Activated CD8-positive, alpha-beta T cell treated with anti-CD3 and anti-CD28 coated beads, Interleukin-2, amount 10 ng/mL, durations not matched to agents 7 days and 5 days (primary cell): ENCODE results near the gene RAI1. TPM values are rescaled to one million over a fixed set of nuclear protein-coding genes. Genes with fewer than 3 reads are reported as not detected.

Experiments used
- ATAC-seq: fragments of 150-1000 bp; cut with Tn5 transposase; one replicate; pipeline ENCODE4 v1.10.0; 2021; ENCODE audit warnings: moderate library complexity
- CTCF ChIA-PET: fragments of 350-600 bp; sonication (Branson Sonifier 250); formaldehyde crosslinking; loops from one replicate; lab custom pipeline; 2021; ENCODE audit warnings: antibody characterized with exemption; lab: Charles Lee
- POLR2A ChIA-PET: fragments of 350-600 bp; sonication (Branson Sonifier 250); formaldehyde crosslinking; loops from one replicate; lab custom pipeline; 2021; ENCODE audit warnings: antibody characterized with exemption; lab: Charles Lee
- DNase-seq: peaks from one replicate; pipeline ENCODE4 v3.0.0-alpha.2; 2020
- H3K27ac Mint-ChIP-seq: one replicate; pipeline ENCODE4 v1.8.0; 2021; ENCODE audit warnings: mild to moderate bottlenecking, mixed read lengths
- H3K27me3 Mint-ChIP-seq: one replicate; pipeline ENCODE4 v1.8.0; 2021; ENCODE audit warnings: low read depth, mixed read lengths
- H3K36me3 Mint-ChIP-seq: one replicate; pipeline ENCODE4 v1.8.0; 2021; ENCODE audit warnings: low read depth, mixed read lengths
- H3K4me1 Mint-ChIP-seq: one replicate; pipeline ENCODE4 v1.8.0; 2021; ENCODE audit warnings: low read depth, mixed read lengths
- H3K4me3 Mint-ChIP-seq: one replicate; pipeline ENCODE4 v1.8.0; 2021; ENCODE audit warnings: mild to moderate bottlenecking, mixed read lengths
- H3K9me3 Mint-ChIP-seq: one replicate; pipeline ENCODE4 v1.8.0; 2022; ENCODE audit warnings: mixed read lengths; ENCODE audit not compliant: insufficient read depth
- total RNA-seq, 2 experiments: library from RNA; stranded (reverse); gene quantifications; one replicate each; pipeline ENCODE4 v1.2.3, GENCODE V29; 2021

The RAI1 gene
- total RNA-seq, 2 experiments from 2014 or later: 24.4 to 24.6 TPM

- Mint-ChIP-seq H3K36me3 (peaks cover 5% of the 10 kb centered on the region), H3K4me3 (no peak overlapping the region), H3K9me3 (no peaks in the 10 kb centered on the region), H3K4me1 (peaks cover 32% of the 10 kb centered on the region), H3K27ac (no peak overlapping the region), H3K27me3 (peaks cover 6% of the 10 kb centered on the region)
- ATAC-seq: peak; percentile 88
- DNase-seq: peak; percentile 74
- CTCF ChIA-PET: interaction anchor here (0.7 to 1.0 kb wide), 5 partner anchors 9 to 63 kb away, joined by 3 to 4 read pairs (median 3); no protein-coding TSS in a partner anchor
- POLR2A ChIA-PET: interaction anchor here (1.2 kb wide), 1 partner anchor 21 kb away, joined by 4 read pairs; no protein-coding TSS in a partner anchor
Measured at GRCh38 chr17:17729620-17730249, 48.5 kb downstream of the RAI1 start.

- H3K4me3 Mint-ChIP-seq: no peak overlapping the region
- H3K27me3 Mint-ChIP-seq: peaks cover 3% of the 10 kb centered on the region
- ATAC-seq: no peak
- CTCF ChIA-PET: interaction anchor here (0.9 kb wide), 1 partner anchor 311 kb away, joined by 3 read pairs; no protein-coding TSS in a partner anchor
- POLR2A ChIA-PET: no interaction called here
- H3K27ac Mint-ChIP-seq: no peak overlapping the region
- H3K4me1 Mint-ChIP-seq: peaks cover 33% of the 10 kb centered on the region
- no peak for DNase-seq
- H3K9me3 Mint-ChIP-seq: no peaks in the 10 kb centered on the region
- H3K36me3 Mint-ChIP-seq: peaks cover 2% of the 10 kb centered on the region
Measured at GRCh38 chr17:17730250-17730935, 49.1 kb downstream of the RAI1 start.

DNA sequence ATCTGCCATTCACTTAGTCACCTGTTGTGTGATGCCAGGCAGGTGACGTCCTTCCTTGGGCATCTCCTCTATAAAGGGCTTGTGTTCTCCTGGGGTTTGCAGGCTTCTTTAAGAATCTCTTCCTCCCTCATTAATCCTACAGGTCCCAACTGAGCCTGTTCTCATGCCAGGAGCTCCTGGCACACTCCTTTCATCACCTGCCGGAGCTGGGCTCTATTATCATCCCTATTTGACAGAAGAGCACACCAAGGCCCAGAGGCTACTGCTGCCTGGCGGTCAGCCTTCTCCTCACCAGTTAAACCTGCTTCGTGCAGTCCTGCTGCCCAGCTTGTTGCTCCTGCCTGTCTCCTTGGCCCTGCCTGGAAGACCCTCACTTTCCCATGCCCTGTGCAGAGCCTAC, 51.2 kb downstream of the RAI1 start:
- ATAC-seq (no peak), DNase-seq (no peak)
- POLR2A ChIA-PET: no interaction called here

DNA sequence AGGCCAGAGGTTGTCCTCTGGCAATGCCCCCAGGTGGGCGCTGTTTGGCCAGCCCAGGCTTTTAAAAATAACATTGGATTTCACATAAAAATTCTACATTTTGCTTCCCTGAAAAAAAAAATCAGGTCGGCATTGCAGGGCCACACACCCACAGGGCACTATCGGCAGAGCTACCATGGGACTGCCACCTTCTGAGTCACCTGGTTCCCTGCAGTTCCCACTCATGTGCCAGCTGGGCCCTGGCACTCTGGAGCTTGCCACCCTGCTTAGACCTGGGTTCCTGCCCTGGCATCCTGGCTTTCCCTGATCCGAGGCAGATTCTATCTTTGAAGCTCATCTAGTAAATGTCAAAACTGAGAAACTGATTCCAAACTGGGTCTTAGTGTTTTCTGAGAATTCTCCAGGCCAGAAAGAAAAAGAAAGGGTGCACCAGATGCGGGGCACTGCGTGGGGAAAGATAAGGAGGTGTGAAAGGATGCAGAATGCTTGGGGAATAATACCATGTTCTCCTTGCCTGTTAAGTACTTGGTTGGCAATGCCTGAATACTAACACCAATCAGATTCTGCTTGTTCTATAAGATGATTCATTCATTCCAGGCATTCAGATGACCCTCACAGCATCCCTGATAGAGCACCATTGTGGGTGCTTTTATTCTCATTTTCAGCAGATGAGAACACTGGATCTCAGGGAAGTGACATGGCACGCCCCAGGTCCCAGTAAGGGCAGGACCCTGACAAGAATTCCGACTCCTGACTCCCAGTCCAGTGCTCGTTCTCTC, 51.8 kb downstream of the RAI1 start:
- no peak overlapping the region for H3K4me3 Mint-ChIP-seq
- peaks cover under 1% of the 10 kb centered on the region for H3K27me3 Mint-ChIP-seq
- H3K4me1 Mint-ChIP-seq: peaks cover 35% of the 10 kb centered on the region
- POLR2A ChIA-PET: no interaction called here
- CTCF ChIA-PET: no interaction called here
- no peak for ATAC-seq
- no peak for DNase-seq
- H3K9me3 Mint-ChIP-seq: no peaks in the 10 kb centered on the region
- H3K27ac Mint-ChIP-seq: no peak overlapping the region
- H3K36me3 Mint-ChIP-seq: peaks cover 4% of the 10 kb centered on the region

More for the DNA sequence above, 51.2 kb downstream of the RAI1 start:
- CTCF ChIA-PET: no interaction called here
- peaks cover 35% of the 10 kb centered on the region for H3K4me1 Mint-ChIP-seq
- H3K9me3 Mint-ChIP-seq: no peaks in the 10 kb centered on the region
- no peak overlapping the region for H3K27ac Mint-ChIP-seq
- H3K4me3 Mint-ChIP-seq: no peak overlapping the region
- peaks cover 3% of the 10 kb centered on the region for H3K27me3 Mint-ChIP-seq
- peaks cover 4% of the 10 kb centered on the region for H3K36me3 Mint-ChIP-seq

DNA sequence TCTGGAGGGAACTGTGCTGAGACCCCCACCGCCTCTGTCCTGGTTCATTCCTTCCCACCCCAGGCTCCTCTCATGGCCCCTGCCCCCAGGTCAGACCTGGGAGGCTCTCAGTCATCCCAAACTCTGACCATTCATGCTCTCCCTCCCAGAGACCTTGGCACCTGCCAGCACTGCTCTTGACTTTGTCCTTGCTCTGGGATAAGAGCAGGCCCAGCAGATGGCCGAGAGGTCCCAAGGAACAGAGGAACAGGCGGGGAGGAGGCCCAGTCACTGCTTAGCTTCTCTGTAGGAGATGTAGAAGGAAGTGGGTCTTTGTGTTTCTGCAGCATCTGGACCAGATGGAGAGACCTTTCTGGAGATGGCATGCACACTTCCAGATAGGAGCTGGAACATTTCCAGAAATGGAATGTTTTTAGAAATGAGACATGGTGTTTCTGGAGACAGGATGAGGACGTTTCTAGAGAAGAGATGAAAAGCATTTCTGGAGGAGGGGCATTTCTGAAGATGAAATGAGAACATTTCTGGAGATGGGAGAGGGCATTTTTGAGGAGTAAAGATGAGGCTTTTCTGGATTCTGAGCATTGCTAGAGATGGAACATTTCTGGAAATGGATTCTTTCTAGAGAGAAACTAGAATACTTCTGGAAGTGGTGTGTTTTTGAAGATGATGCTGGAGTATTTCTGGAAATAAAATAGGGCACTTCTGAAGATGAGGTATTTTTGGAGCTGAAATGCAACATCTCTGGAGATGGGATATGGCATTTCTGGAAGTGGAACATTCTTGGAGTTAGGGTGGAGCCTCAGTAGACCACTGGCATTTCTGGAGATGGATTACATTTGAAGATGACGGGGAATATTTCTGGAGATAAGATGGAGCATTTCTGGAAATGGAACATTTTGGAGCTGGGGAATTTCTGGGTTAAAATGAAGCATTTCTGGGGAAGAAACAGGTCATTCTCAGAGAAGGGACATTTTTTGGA, 55.2 kb downstream of the RAI1 start:
- ATAC-seq (no peak), DNase-seq (no peak)
- Mint-ChIP-seq H3K36me3 (peaks cover 2% of the 10 kb centered on the region), H3K4me3 (no peak overlapping the region), H3K4me1 (peaks cover 48% of the 10 kb centered on the region), H3K9me3 (no peaks in the 10 kb centered on the region), H3K27ac (peak overlapping the region; percentile 67), H3K27me3 (no peaks in the 10 kb centered on the region)
- POLR2A ChIA-PET: no interaction called here
- CTCF ChIA-PET: interaction anchor here (1.3 kb wide), 1 partner anchor 14 kb away, joined by 6 read pairs; no protein-coding TSS in a partner anchor

DNA sequence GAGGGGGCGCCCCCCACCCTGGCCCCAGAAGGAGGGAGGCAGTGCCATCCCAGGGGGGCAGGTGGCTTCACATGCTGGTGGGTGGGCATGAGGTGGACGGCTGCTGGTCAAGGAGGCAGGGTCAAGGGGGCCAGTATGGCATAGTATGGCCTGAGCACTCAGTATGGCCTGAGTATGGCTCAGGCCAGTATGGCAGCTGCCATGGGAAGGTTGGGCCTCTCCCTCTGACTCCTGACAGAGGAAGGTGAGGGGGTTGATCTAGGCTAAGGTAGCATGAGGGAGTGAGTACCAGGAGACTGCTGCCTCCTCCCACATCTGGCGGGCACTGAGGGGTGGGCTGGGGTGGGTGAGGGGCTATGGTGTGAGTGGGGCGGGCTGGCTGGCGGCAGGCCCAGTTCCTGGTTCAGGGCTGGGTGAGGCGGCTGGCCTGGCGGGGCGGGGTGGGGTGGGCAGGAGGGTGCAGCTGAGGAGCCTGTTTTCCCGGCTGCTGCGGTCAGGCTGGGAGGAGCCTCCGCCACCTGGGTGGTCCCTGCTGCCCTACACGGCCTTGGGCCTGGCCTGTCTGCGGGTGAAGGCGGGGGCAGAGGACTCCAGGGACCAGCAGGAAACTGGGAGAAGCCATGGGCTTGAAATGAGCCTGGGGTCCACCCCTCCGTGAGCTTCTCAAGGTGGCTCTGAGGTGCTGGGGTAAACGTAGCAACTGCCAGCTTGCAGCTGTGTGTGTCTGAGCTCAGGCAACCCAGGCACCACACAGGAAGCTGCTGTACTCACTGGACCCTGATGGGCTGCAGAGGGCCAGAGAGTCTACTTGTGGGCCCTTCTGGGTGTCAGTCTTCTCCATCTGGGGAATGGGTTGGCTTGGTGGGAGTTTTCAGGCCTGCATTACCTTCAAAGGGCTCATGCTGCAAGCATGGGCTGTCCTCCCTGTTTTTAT, 57.0 kb downstream of the RAI1 start:
- Mint-ChIP-seq H3K27ac (peak overlapping the region; percentile 49), H3K27me3 (no peaks in the 10 kb centered on the region), H3K9me3 (no peaks in the 10 kb centered on the region), H3K4me1 (peaks cover 48% of the 10 kb centered on the region), H3K4me3 (no peak overlapping the region), H3K36me3 (peaks cover 2% of the 10 kb centered on the region)
- DNase-seq (no peak), ATAC-seq (peak; percentile 50)
- ChIA-PET CTCF (interaction anchor here (0.7 kb wide), 1 partner anchor 9 kb away, joined by 4 read pairs; no protein-coding TSS in a partner anchor), POLR2A (interaction anchor here (2.6 kb wide), 1 partner anchor 12 kb away, joined by 12 read pairs; no protein-coding TSS in a partner anchor)

DNA sequence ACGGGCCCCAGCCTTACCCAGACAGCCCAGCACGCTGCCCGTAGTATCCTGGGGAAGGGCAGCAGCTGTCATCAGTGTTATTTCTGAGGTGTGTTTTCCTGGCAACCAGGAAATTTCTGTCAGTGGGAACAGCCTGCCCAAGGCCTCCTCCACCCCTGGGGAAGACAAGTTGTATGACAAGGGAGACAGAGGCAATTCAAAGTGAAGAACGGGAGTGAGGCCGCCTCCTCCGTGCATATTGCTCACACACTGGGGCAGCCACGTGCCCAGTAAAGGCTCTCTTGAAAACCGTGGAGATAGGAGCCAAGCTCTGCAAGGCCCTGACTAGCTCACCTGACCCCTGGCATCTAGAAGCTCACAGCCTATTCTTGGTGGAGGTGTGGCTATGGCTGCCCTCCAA, 57.6 kb downstream of the RAI1 start:
- Mint-ChIP-seq H3K4me3 (no peak overlapping the region), H3K36me3 (peaks cover 2% of the 10 kb centered on the region), H3K27ac (peak overlapping the region; percentile 4), H3K4me1 (peaks cover 47% of the 10 kb centered on the region), H3K27me3 (no peaks in the 10 kb centered on the region), H3K9me3 (no peaks in the 10 kb centered on the region)
- ChIA-PET CTCF (interaction anchor here (0.7 to 1.2 kb wide), 2 partner anchors 10 to 13 kb away, joined by 3 to 4 read pairs; no protein-coding TSS in a partner anchor), POLR2A (interaction anchor here (0.6 to 2.6 kb wide), 2 partner anchors 11 to 72 kb away, joined by 3 to 12 read pairs; no protein-coding TSS in a partner anchor)
- no peak for DNase-seq
- no peak for ATAC-seq

DNA sequence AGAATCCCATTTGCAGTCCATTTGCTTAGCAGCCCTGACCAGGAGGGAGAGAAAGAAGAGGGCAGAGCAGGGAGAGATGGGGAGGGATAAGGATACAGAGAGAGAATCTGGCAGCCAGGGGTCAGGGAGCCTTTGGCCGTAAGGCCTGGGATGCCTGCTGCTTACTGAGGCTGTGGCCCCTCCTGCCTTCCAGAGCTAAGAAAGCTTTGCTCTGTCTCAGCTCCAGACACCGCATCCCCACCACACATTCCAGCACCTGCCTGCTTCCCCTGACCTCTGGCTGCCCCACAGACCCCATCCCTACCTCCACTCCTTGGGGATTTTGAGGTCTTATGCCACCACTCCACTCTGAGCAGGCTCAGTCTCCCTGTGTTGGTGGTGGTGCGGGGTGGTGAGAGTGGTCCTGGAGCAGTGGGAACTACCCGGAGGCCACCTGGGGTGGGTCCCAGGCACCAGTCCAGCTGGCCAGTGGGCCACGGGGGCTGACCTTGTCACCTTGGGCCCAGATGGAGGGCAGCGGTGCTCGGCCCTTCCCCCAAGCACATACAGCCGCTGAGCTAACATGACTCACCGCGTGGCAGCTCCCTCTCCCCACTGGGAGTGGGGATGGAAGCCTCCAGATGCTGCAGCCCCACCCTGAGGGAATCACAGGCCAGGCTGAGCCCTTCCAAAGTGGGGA, 58.3 kb downstream of the RAI1 start:
- no peak for DNase-seq
- Mint-ChIP-seq H3K27ac (no peak overlapping the region), H3K4me1 (peaks cover 44% of the 10 kb centered on the region), H3K4me3 (no peak overlapping the region), H3K27me3 (no peaks in the 10 kb centered on the region), H3K36me3 (peaks cover 2% of the 10 kb centered on the region), H3K9me3 (no peaks in the 10 kb centered on the region)
- ChIA-PET CTCF (interaction anchor here (0.7 to 1.2 kb wide), 2 partner anchors 12 to 35 kb away, joined by 3 read pairs; no protein-coding TSS in a partner anchor), POLR2A (interaction anchor here (0.6 to 2.6 kb wide), 3 partner anchors 8 to 73 kb away, joined by 3 to 12 read pairs (median 3); no protein-coding TSS in a partner anchor)
- no peak for ATAC-seq

GRCh38 chr17:17740615-17741348, 59.5 kb downstream of the RAI1 start:
- Mint-ChIP-seq H3K9me3 (no peaks in the 10 kb centered on the region), H3K4me3 (no peak overlapping the region), H3K27me3 (no peaks in the 10 kb centered on the region), H3K27ac (peak overlapping the region; percentile 28), H3K36me3 (peaks cover 2% of the 10 kb centered on the region), H3K4me1 (peaks cover 33% of the 10 kb centered on the region)
- ATAC-seq (peak; percentile 17), DNase-seq (peak; percentile 46)
- ChIA-PET CTCF (no interaction called here), POLR2A (interaction anchor here (0.6 to 2.6 kb wide), 4 partner anchors 9 to 58 kb away, joined by 3 to 12 read pairs (median 3); no protein-coding TSS in a partner anchor)
